Body of pancreas (tissue), 4 donors: ENCODE data around the gene MOK. TPM values are rescaled to one million over a fixed set of nuclear protein-coding genes. Genes with fewer than 3 reads are reported as not detected.
A peak's percentile ranks its signal among the peaks of the same experiment; 100 is the strongest.
"Not testable (repeated sequence)": the region's sequence is repeated elsewhere in the genome, so short reads cannot be mapped to it uniquely, and the experiment has no call there.

Source experiments
- ATAC-seq: fragments of 150-250 bp; one replicate; pipeline ENCODE4 v1.9.1; 2016
- DNase-seq, 4 donors: peaks; one replicate each; pipeline ENCODE4 v3.0.0-alpha.2; 2019
- H3K27ac ChIP-seq, 4 donors: fragments of 200-600 bp; sonication (generic); 1 replicate in 3 of 4; 2 replicates in 1 of 4; pipeline versions ENCODE4 v1.5.1 to v1.6.1; 2016 to 2019; ENCODE audit warnings: mild to moderate bottlenecking in 1 of 4, mixed read lengths in 1 of 4, moderate library complexity in 1 of 4
- H3K27me3 ChIP-seq, 2 donors: fragments of 200-600 bp; sonication (generic); one replicate each; pipeline ENCODE4 v1.6.0; 2016; ENCODE audit warnings: mild to moderate bottlenecking in 1 of 2
- H3K36me3 ChIP-seq, 2 donors: fragments of 200-600 bp; sonication (generic); replicated peaks in 1 of 2; 2 replicates each; pipeline ENCODE4 v1.5.1; 2016; ENCODE audit warnings: low read depth in 2 of 2; ENCODE audit not compliant: insufficient read depth in 1 of 2
- H3K4me1 ChIP-seq: fragments of 200-600 bp; sonication (generic); one replicate; pipeline ENCODE4 v1.6.0; 2016
- H3K4me3 ChIP-seq, 2 donors: fragments of 200-600 bp; sonication (generic); 1 replicate in 1 of 2; 2 replicates in 1 of 2; pipeline ENCODE4 v1.5.1; 2016 to 2019
- H3K9me3 ChIP-seq, 3 donors: fragments of 200-600 bp; sonication (generic); 1 replicate in 2 of 3; 2 replicates in 1 of 3; pipeline ENCODE4 v1.5.1; 2016
- POLR2A ChIP-seq, 3 donors: fragments of 450-650 bp; IDR thresholded peaks; one replicate each; pipeline ENCODE4 v1.6.1; 2016; ENCODE audit warnings: antibody characterized with exemption in 3 of 3, mild to moderate bottlenecking in 2 of 3
- WGBS, 2 donors: methylation state at CpG; one replicate each; pipeline ENCODE4 v1.1.5; 2017; 5-methylcytosine and 5-hydroxymethylcytosine counted together
- intact Hi-C: fragments of 100-400 bp; cut with DNase I; formaldehyde crosslinking; loops from one replicate; pipeline ENCODE4 v1.15.1; 2023
- total RNA-seq, 2 donors: library from RNA; depleted of rRNA; stranded (reverse); fragments of >200 nt; gene quantifications; one replicate each; pipeline ENCODE4 v1.1.0, GENCODE V29; 2016
- TF ChIP-seq, protein P1 (sequence below), 7 experiments: fragments of 450-650 bp in 4 of 7; fragments of 200-600 bp in 3 of 7; sonication (generic) in 3 of 7; IDR thresholded peaks; one replicate each; pipeline ENCODE4 v1.5.1; 2016 to 2019; ENCODE audit warnings: antibody characterized with exemption in 7 of 7

Gene MOK, protein sequence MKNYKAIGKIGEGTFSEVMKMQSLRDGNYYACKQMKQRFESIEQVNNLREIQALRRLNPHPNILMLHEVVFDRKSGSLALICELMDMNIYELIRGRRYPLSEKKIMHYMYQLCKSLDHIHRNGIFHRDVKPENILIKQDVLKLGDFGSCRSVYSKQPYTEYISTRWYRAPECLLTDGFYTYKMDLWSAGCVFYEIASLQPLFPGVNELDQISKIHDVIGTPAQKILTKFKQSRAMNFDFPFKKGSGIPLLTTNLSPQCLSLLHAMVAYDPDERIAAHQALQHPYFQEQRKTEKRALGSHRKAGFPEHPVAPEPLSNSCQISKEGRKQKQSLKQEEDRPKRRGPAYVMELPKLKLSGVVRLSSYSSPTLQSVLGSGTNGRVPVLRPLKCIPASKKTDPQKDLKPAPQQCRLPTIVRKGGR
- 10 to 100 TPM; 14.3 to 18.5 TPM for total RNA-seq

DNA sequence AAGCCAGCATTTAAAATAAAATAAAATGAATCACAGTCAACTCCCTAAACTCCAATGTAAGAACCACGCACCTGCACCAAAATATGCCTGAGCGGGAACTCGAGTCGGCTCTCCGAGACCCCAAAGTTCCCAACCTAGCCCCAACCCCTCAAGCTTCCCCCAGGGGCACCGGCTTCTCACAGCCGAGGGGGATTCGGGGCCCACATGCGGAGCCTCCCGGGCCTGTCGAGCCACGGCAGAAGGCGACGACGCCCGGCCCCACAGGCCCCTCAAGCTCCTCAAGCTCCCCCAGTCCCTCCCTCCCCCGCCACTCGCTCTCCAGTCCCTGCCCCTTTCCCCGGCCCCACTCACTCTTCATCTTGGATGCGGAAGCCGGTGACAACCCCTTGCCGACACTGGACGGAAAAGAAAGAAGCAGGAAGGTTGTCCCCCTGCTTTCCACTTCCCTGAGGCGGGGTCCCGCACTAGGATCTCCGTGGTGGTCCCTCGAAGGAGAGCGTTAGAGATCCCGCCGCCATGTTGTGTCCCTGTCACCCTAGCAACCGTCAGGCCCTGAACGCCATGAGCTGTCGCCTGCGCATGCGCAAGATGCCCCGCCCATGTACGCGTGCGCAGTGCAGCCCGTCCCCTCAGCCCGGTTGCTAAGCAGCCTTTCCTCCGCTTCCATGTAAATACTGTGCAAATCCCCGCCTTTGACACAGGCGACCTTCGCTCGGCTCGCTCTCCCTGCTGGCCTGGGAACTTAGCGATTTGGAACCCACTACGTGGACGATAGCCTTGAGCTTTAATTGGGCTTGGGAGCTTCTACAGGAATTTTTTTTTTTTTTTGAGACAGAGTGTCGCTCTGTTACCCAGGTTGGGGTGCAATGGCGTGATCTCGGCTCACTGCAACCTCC is at the start of gene MOK:
Gene MOK (minus strand): TSS at position 554 of the 896 bp plus-strand sequence. CDS start 196 bp downstream, at position 358.
- H3K4me1 ChIP-seq, result peaks cover 6% of the 10 kb centered on the region
- H3K9me3 ChIP-seq, result no peaks in the 10 kb centered on the region
- no peaks in the 10 kb centered on the region for H3K27me3 ChIP-seq
- H3K36me3 ChIP-seq, result no peaks in the 10 kb centered on the region
- ATAC-seq (peak; percentile 99), DNase-seq (peak; percentile 96 to 97 (median 97))
- peak within 1 kb of the TSS; percentile 80 to 96 for H3K4me3 ChIP-seq
- peak within 1 kb of the TSS in 3 of 4 donors; percentile 81 to 88 (median 82) for H3K27ac ChIP-seq
- intact Hi-C loops, result no loop called here
- TF ChIP-seq POLR2A (IDR thresholded peaks at IDR 0.05), result peak in 2 of 3 donors; percentile 33 to 48
- TF ChIP-seq, protein P1, sequence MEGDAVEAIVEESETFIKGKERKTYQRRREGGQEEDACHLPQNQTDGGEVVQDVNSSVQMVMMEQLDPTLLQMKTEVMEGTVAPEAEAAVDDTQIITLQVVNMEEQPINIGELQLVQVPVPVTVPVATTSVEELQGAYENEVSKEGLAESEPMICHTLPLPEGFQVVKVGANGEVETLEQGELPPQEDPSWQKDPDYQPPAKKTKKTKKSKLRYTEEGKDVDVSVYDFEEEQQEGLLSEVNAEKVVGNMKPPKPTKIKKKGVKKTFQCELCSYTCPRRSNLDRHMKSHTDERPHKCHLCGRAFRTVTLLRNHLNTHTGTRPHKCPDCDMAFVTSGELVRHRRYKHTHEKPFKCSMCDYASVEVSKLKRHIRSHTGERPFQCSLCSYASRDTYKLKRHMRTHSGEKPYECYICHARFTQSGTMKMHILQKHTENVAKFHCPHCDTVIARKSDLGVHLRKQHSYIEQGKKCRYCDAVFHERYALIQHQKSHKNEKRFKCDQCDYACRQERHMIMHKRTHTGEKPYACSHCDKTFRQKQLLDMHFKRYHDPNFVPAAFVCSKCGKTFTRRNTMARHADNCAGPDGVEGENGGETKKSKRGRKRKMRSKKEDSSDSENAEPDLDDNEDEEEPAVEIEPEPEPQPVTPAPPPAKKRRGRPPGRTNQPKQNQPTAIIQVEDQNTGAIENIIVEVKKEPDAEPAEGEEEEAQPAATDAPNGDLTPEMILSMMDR (IDR thresholded peaks at IDR 0.05), result peak in 1 of 7 experiments; percentile 25
- WGBS, 2 donors, result 1 to 3% methylated on average over 25 to 51 of the region's 53 CpGs

DNA sequence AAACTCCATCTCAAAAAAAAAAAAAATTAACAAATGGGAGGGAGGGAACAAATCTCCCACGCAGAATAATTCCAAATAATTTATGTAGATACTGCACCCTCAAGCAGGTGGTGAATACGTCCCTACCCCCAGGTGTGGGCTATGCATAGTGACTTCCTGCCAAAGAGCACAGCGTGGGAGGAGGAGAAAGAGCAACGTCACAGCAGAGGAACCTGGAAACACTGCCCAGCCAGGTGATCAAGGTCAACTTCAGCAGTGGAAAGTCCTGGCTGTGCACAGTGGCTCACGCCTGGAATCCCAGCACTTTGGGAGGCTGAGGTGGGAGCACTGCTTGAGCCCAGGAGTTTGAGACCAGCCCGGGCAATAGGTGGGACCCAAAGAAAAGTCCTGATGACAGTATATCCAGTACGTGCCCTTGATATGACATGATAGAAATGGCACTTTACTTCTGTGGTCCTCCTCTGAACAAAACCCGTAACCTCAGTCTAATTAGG is 48.2 kb upstream of the MOK start:
- DNase-seq (peak; percentile 37 to 67 (median 60)), ATAC-seq (peak; percentile 74)
- intact Hi-C loops, result no loop called here
- H3K4me3 ChIP-seq, result no peak overlapping the region
- WGBS, 2 donors, result 50 to 54% methylated on average over 5 to 8 of the region's 8 CpGs
- peaks cover 11 to 29% of the 10 kb centered on the region in 2 donors for H3K36me3 ChIP-seq
- no peaks in the 10 kb centered on the region for H3K27me3 ChIP-seq
- H3K27ac ChIP-seq, result peak overlapping the region in 2 of 4 donors; percentile 19 to 33
- TF ChIP-seq, protein P1 (IDR thresholded peaks at IDR 0.05), result no peak
- no peak for TF ChIP-seq POLR2A (IDR thresholded peaks at IDR 0.05)
- peaks cover 9% of the 10 kb centered on the region for H3K4me1 ChIP-seq
- no peaks in the 10 kb centered on the region for H3K9me3 ChIP-seq

DNA sequence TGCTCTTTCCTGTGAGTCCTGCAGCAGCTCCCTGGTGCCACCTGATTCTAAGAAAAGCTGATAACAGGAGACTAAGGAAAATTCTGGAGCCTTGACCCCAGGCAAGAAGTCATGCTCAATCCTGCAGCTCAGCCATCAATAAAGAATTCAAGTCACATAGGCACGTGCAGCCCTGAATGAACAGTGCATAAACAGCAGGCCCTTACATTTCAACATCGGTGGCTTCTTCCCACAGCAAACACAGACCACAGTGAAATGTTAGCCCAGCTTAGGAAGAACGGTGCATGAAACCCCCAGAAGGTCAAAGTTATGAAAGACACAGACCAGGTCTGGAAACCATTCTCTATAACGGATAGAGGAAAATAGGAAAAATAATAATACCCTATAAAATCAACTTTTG is 47.2 kb upstream of the MOK start:
- no peak for ATAC-seq
- Histone ChIP-seq H3K36me3 (peaks cover 11 to 31% of the 10 kb centered on the region in 2 donors), H3K4me3 (no peak overlapping the region), H3K4me1 (peaks cover 9% of the 10 kb centered on the region), H3K27me3 (no peaks in the 10 kb centered on the region), H3K27ac (no peak overlapping the region), H3K9me3 (no peaks in the 10 kb centered on the region)
- intact Hi-C loops, result no loop called here
- TF ChIP-seq, protein P1 (IDR thresholded peaks at IDR 0.05), result no peak
- TF ChIP-seq POLR2A (IDR thresholded peaks at IDR 0.05), result no peak
- no peak for DNase-seq
- 82 to 95% methylated on average over 4 of the region's 4 CpGs for WGBS, 2 donors

DNA sequence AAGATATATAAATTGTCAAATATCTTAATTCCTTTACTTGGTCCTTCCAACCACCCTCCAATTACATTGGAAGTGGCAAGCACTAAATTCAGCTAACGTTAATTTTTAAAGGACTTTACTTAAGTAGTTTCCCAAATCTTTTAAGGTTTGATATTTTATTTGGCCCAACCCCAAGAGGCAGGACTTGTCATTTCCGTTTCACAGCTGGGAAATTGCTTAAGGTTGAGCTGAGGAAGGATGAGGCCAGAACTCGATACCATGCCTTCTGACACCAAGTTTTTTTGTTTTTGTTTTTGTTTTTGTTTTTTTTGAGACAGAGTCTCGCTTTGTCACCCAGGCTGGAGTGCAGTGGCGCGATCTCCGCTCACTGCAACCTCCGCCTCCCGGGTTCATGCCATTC is 46.6 kb upstream of the MOK start:
- DNase-seq, intact Hi-C loops, H3K4me3 ChIP-seq, H3K27me3 ChIP-seq, ATAC-seq, H3K9me3 ChIP-seq, H3K4me1 ChIP-seq: not testable (repeated sequence)
- Histone ChIP-seq H3K36me3 (peaks cover 11 to 33% of the 10 kb centered on the region in 2 donors), H3K27ac (peak overlapping the region in 1 of 4 donors; percentile 15)
- 72 to 85% methylated on average over 9 of the region's 9 CpGs for WGBS, 2 donors

DNA sequence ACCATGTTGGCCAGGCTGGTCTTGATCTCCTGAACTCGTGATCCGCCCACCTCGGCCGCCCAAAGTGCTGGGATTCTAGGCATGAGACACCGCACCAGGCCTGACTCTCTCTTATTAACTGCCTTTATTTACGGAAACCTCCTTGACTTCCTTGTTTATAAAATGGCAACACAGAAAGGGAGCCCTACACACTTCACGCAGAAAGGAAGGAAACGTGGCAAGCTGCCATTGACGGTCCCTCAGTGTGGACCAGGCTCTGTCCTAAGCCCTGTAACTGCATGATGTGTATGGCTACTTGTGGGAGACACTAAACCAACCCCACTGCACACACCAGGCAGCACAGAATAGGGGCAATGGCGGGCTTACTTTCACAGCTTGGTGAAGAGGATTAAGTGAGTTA is 46.1 kb upstream of the MOK start:
- no peak for TF ChIP-seq POLR2A (IDR thresholded peaks at IDR 0.05)
- TF ChIP-seq, protein P1 (IDR thresholded peaks at IDR 0.05), result no peak
- Histone ChIP-seq H3K9me3 (no peaks in the 10 kb centered on the region), H3K4me3 (no peak overlapping the region), H3K27ac (peak overlapping the region in 1 of 4 donors; percentile 15), H3K36me3 (peaks cover 11 to 34% of the 10 kb centered on the region in 2 donors), H3K4me1 (peaks cover 9% of the 10 kb centered on the region), H3K27me3 (no peaks in the 10 kb centered on the region)
- intact Hi-C loops, result no loop called here
- ATAC-seq (no peak), DNase-seq (peak in 1 of 4 donors; percentile 11)
- WGBS, 2 donors, result 85 to 86% methylated on average over 10 of the region's 10 CpGs
